Type B pancreatic cell (in vitro differentiated cells): ENCODE results near the gene FKBP1C. TPM values are rescaled to one million over a fixed set of nuclear protein-coding genes. Genes with fewer than 3 reads are reported as not detected.
"Not testable (repeated sequence)": the region's sequence is repeated elsewhere in the genome, so short reads cannot be mapped to it uniquely, and the experiment has no call there.

Source experiments
- DNase-seq: peaks from one replicate; pipeline ENCODE4 v3.0.0; 2021; ENCODE audit warnings: mixed read lengths; ENCODE audit not compliant: unreplicated experiment; ENCODE audit errors: extremely low spot score
- H3K27ac Mint-ChIP-seq: 2 replicates; pipeline ENCODE4 v1.8.0; 2021; ENCODE audit warnings: mild to moderate bottlenecking, mixed read lengths
- H3K27me3 Mint-ChIP-seq: 2 replicates; pipeline ENCODE4 v1.8.0; 2021; ENCODE audit warnings: mixed read lengths
- H3K36me3 Mint-ChIP-seq: 2 replicates; pipeline ENCODE4 v1.8.0; 2021; ENCODE audit warnings: mixed read lengths
- H3K4me1 Mint-ChIP-seq: one replicate; pipeline ENCODE4 v1.8.0; 2021; ENCODE audit warnings: mixed read lengths; ENCODE audit not compliant: unreplicated experiment
- H3K4me3 Mint-ChIP-seq: 2 replicates; pipeline ENCODE4 v1.8.0; 2021; ENCODE audit warnings: mild to moderate bottlenecking, mixed read lengths
- H3K9me3 Mint-ChIP-seq: 2 replicates; pipeline ENCODE4 v1.8.0; 2021; ENCODE audit warnings: mixed read lengths
- CTCF ChIP-seq: fragments of 200-600 bp; sonication (generic); conservative IDR thresholded peaks from 2 replicates; pipeline ENCODE4 v1.5.0; 2021; ENCODE audit warnings: antibody characterized with exemption, mild to moderate bottlenecking
- total RNA-seq: library from RNA; stranded (reverse); gene quantifications from 2 replicates; pipeline ENCODE4 v1.2.1, GENCODE V29; 2021; ENCODE audit warnings: low replicate concordance

FKBP1C gene
- total RNA-seq, 1 donor from 2014 or later, result 0.63 TPM

- no peaks in the 10 kb centered on the region for H3K36me3 Mint-ChIP-seq
- no peak for DNase-seq
- H3K4me1 Mint-ChIP-seq, result no peaks in the 10 kb centered on the region
- TF ChIP-seq CTCF, result no peak
- no peak overlapping the region for H3K27ac Mint-ChIP-seq
- H3K4me3 Mint-ChIP-seq, result no peak overlapping the region
- H3K27me3 Mint-ChIP-seq, result no peaks in the 10 kb centered on the region
- no peaks in the 10 kb centered on the region for H3K9me3 Mint-ChIP-seq
Observed at GRCh38 chr6:63188828-63189227, 22.4 kb upstream of the FKBP1C start.

GRCh38 chr6:63193324-63193723 is 17.9 kb upstream of the FKBP1C start:
- DNase-seq, result no peak
- TF ChIP-seq CTCF, result no peak
- H3K9me3 Mint-ChIP-seq, result no peaks in the 10 kb centered on the region
- no peaks in the 10 kb centered on the region for H3K4me1 Mint-ChIP-seq
- H3K36me3 Mint-ChIP-seq, result no peaks in the 10 kb centered on the region
- no peaks in the 10 kb centered on the region for H3K27me3 Mint-ChIP-seq
- H3K27ac Mint-ChIP-seq, result no peak overlapping the region
- H3K4me3 Mint-ChIP-seq, result no peak overlapping the region

- no peaks in the 10 kb centered on the region for H3K4me1 Mint-ChIP-seq
- no peaks in the 10 kb centered on the region for H3K27me3 Mint-ChIP-seq
- no peaks in the 10 kb centered on the region for H3K36me3 Mint-ChIP-seq
- DNase-seq, result no peak
- no peaks in the 10 kb centered on the region for H3K9me3 Mint-ChIP-seq
- no peak overlapping the region for H3K4me3 Mint-ChIP-seq
- no peak for TF ChIP-seq CTCF
- H3K27ac Mint-ChIP-seq, result no peak overlapping the region
Observed at GRCh38 chr6:63197741-63198140, 13.5 kb upstream of the FKBP1C start.

- Mint-ChIP-seq H3K27ac (no peak overlapping the region), H3K27me3 (no peaks in the 10 kb centered on the region)
- TF ChIP-seq CTCF, result no peak
Observed at GRCh38 chr6:63213325-63213724, 2.1 kb downstream of the FKBP1C start.

GRCh38 chr6:63214816-63215215 is 3.5 kb downstream of the FKBP1C start:
- no peak for DNase-seq
- no peak for TF ChIP-seq CTCF
- H3K4me3 Mint-ChIP-seq, result no peak overlapping the region
- H3K27ac Mint-ChIP-seq, result no peak overlapping the region
- H3K9me3 Mint-ChIP-seq, result peaks cover 10% of the 10 kb centered on the region
- no peaks in the 10 kb centered on the region for H3K27me3 Mint-ChIP-seq
- H3K36me3 Mint-ChIP-seq, result no peaks in the 10 kb centered on the region
- no peaks in the 10 kb centered on the region for H3K4me1 Mint-ChIP-seq

More at GRCh38 chr6:63213325-63213724, 2.1 kb downstream of the FKBP1C start:
- Mint-ChIP-seq H3K4me3 (no peak overlapping the region), H3K4me1 (no peaks in the 10 kb centered on the region), H3K9me3 (peaks cover 10% of the 10 kb centered on the region), H3K36me3 (no peaks in the 10 kb centered on the region)
- no peak for DNase-seq

GRCh38 chr6:63224179-63224578 is 12.9 kb downstream of the FKBP1C start:
- no peak overlapping the region for H3K4me3 Mint-ChIP-seq
- H3K27ac Mint-ChIP-seq, result no peak overlapping the region
- no peaks in the 10 kb centered on the region for H3K4me1 Mint-ChIP-seq
- no peak for DNase-seq
- H3K27me3 Mint-ChIP-seq, result no peaks in the 10 kb centered on the region
- no peaks in the 10 kb centered on the region for H3K36me3 Mint-ChIP-seq
- TF ChIP-seq CTCF, result no peak
- H3K9me3 Mint-ChIP-seq, result no peaks in the 10 kb centered on the region

- DNase-seq, H3K36me3 Mint-ChIP-seq, H3K4me3 Mint-ChIP-seq, H3K27me3 Mint-ChIP-seq, H3K9me3 Mint-ChIP-seq, H3K27ac Mint-ChIP-seq, H3K4me1 Mint-ChIP-seq: not testable (repeated sequence)
Observed at GRCh38 chr6:63225987-63226386, 14.7 kb downstream of the FKBP1C start.

- not testable (repeated sequence) for H3K27ac Mint-ChIP-seq, H3K4me1 Mint-ChIP-seq, DNase-seq, H3K4me3 Mint-ChIP-seq, H3K36me3 Mint-ChIP-seq, H3K27me3 Mint-ChIP-seq, H3K9me3 Mint-ChIP-seq
Observed at GRCh38 chr6:63227928-63228894, 16.9 kb downstream of the FKBP1C start.
